HG03135 (cell line): ENCODE results near the gene BMPR1A.
A peak's percentile ranks its signal among the peaks of the same experiment; 100 is the strongest.
"Not testable (repeated sequence)": the region's sequence is repeated elsewhere in the genome, so short reads cannot be mapped to it uniquely, and the experiment has no call there.

Experiments used
- ATAC-seq: cut with Tn5 transposase; IDR thresholded peaks from one replicate; pipeline ENCODE4 v1.9.1; 2021; ENCODE audit warnings: mild to moderate bottlenecking, moderate library complexity; ENCODE audit not compliant: unreplicated experiment

BMPR1A gene

DNA sequence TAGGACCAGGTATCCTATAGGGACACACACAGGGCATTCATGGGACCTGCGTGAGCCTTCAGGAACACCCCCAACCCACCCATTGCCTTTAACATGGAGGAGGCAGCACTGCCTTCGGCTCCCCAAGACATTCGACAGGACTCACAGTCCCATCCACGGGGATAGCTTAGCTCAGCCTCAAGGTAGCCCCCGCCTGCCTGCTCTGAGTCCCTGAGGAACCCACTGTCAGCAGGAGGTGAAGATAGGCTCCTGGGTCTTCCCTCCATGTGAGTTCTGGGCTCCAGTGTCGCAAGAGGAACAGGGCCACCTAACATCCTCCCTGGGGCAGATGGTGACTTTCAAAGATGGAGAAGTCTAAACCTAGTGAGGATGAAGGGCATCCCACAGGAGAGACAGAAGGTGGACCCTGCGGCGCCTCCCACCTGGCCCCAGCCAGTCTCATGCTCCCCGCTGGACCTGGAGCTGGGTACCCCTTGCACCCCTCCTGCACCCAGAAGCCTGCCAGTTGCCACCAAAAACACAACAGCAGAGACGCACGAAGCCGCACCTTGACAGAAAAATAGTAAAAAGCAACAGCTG lies 207.0 kb downstream of the BMPR1A start:
- ATAC-seq: no peak

DNA sequence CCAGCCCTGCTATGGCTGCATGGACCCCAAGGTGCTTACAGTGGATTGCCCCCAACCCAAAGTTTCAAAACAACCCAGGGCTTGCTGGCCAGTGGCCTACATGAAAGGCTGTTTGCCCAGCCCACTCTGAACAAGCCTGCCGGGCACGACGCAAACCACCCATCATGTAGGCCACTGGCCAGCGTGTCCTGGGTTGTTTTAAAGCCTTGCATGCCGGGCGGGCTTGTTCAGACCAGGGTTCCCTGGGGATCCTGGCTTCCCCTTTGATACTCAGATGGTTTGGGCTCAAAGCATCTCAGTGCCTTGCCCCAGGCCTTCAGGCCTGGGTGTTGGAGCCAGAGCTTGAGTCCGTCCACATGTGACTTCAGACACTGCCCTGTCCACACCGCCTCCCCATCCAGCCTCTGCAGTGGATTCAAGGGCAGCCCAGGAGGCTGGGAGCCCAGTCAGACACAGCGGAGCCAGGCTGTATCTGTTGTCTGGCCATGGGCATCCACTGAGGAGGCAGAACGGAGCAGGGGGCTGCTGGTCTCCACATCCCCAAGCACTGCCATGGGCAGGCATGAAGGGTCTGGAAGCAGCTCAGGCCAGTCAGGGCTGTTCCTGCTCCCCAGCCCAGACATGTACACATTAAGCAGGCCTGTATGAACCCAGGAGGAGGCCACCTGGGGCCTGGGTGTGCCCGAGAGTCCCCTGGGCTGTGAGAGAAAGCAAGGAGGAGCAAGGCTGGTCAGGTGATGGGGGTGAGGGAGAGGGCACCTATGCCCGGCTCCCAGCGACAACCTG lies 207.8 kb downstream of the BMPR1A start:
- no peak for ATAC-seq

DNA sequence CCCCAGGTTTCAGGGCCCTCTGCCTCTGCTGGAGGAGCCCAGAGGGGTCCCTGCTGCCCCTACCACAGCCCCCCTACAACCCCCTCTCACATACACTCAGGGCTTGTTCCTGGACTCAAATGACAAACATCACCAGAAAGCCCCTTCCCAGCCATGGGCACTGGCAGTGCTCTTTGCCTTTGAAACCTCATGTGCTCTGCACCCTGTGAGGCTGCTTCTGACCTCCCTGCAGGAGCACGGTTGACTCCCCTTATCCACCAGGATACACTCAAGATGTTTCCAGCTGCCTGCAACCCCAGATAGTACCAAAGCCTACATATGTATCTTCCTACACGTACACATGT lies 208.4 kb downstream of the BMPR1A start:
- no peak for ATAC-seq

DNA sequence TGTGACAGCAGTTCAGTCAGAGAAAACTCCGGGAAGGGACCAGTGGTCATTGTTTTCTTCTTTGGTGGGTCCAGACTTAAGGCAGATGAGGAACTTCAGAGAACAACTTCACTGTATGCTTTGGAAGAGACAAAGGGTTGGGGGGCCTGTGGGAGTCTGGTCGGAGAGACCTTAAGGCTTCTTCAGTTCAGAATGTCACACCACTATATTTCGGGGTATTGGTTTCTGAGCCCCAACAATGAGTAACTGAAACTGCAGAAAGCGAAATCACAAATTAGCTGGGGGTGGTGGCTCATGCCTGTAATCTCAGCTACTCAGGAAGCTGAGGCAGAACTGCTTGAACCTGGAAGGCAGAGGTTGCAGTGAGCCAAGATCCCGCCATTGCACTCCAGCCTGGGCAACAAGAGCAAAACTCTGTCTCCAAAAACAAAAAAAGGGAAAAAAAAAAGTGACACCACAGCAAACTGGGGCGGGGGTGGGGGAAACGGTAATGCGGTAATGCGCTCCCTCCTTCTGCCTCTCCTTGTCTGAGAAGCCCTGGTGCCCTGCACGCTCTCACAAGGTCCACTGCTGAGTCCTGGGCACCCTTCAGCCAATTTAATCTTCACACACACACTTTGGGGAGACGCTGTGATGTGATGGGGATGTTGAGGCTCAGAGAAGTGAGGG lies 209.7 kb downstream of the BMPR1A start:
- no peak for ATAC-seq

DNA sequence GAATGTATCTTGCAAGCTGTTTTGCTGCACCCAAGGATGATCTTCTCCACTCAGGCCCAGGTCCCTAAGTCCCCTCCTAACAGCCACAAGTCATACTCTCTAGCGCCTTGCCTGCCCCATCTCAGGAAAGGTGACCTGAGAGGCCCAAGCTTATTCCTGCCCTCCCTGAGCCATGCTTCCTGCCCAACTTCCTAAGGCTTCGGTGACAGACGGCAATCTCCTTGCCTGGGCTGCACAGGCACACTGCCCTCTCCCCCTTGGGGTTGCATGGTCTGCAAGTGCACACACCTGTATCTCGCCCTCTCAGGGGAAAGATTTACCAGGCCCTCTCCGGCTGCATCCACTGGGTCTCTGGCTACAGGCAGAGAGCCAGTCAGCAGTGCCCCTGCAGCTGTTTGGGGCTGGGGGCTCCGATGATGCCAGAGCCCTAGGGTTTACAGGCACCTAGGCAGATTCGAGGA lies 211.1 kb downstream of the BMPR1A start:
- no peak for ATAC-seq

DNA sequence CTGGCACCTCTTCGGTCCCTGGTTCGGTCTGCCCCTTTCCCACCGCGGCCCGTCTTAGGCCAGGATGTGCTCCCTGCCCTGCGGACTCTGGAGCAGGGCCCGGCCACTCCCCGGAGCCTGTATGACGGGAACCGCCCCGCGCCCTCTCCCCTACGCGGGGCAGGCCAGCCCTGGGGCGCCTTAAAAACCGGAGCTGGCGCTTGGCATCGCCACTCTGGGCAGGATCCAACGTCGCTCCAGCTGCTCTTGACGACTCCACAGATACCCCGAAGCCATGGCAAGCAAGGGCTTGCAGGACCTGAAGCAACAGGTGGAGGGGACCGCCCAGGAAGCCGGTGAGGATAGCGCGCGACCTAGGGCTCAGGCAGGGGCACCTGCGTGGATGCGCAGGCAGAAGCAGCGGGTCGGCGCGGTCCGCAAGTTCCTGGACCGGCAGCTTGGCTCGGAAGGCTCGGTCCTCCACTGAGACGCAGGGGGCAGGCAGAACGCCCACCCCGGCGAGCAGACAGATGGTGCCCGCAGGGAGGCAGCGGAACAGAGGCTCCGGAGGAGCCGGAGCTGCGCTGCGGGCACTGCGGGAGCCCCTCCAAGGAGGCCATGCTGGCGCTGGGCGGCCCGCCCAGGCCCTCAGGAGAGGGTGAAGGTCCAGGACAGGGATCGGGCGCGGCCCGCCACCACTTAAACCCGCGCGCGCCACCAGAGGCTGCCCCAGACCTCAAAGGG lies 212.0 kb downstream of the BMPR1A start, which contains the start of gene ADIRF:
Gene ADIRF, plus strand, starts transcription at position 212 of the 723 bp plus-strand sequence. Its CDS starts 63 bp downstream, at position 275.
- ATAC-seq: no peak

DNA sequence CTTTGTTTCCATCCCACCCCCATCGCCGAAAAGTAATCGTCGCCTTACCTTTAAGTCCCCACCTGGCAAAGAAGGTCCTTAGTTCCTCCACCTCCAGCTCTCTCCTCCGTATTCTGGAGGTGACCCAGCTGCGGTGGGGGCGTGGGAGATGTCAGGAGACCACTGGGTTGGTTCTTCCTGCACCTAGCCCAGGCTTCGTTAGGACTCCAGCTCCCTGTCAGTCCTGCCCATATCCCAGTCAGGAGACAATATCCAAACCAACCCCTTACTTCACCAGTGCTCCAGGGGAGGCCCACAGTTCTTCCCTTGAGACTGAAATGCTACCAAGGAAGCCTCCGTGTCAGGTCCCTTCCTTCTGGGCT lies 212.6 kb downstream of the BMPR1A start:
- ATAC-seq: no peak

DNA sequence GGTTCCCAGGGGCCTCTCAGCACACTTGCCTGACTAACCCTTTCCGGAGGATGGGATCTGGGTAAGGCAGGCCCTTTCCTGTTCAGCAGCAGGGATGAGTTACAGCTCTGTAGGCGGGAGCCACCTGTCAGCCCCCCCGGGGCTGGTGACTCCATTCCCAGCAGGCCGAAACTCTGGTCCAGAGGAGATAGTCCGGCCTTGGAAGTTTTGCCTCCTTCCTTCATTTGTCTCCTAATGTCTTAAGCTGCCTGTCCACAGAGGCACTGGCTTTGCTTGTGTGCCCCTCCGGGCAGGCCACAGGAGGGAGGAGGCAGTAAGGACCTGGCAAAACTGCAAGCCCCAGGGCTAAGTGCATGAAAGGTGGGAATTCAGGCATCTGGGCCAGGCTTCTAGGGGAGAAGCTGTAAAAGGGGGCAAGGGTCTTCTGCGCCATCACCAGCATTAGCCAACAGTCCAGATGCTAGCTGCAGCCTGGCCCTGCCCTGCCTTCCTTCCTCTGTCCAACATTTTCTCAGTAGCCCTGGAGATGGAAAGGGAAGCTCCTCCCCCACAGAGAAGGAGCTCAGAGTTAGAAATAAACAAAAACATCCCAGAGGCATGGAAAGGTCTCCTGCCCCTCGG lies 213.1 kb downstream of the BMPR1A start:
- no peak for ATAC-seq

DNA sequence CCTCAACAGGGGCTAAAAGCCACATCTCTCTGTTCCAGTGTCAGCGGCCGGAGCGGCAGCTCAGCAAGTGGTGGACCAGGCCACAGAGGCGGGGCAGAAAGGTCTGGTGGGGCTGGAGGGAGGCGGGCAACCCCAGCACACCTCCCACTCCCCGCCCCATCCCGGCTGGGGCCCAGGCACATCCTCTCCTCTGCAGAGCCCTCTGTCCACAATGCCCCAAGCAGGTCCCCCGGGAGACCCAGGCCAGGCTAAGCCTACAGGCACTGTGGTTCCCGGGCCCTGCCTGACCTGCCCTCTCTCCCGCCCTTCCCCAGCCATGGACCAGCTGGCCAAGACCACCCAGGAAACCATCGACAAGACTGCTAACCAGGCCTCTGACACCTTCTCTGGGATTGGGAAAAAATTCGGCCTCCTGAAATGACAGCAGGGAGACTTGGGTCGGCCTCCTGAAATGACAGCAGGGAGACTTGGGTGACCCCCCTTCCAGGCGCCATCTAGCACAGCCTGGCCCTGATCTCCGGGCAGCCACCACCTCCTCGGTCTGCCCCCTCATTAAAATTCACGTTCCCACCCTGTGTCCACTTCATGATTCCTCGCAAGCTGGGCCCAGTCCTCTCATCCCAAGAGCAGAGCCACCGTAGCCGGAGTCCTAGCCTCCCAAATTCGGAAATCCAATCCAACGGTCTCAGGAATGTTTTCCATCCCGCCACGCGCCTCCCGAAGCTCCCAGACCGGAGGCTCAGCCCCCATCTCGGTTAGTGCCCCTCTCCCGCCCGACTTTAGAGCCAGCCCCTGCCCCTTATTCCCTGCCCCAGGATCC lies 214.0 kb downstream of the BMPR1A start:
- ATAC-seq: no peak

DNA sequence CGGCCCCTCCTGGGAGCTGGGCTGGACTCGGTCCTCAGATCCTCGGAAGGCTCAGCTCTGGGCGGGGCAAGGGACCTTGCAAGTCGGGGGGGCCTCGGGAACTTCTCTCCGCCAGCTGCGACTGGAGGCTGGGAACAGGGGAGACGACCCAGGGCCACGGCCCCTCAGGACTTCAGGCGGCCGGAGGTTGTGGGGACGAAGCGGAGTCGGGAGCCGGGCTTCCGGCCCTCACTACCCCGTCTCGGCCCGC lies 214.5 kb downstream of the BMPR1A start:
- ATAC-seq: no peak

DNA sequence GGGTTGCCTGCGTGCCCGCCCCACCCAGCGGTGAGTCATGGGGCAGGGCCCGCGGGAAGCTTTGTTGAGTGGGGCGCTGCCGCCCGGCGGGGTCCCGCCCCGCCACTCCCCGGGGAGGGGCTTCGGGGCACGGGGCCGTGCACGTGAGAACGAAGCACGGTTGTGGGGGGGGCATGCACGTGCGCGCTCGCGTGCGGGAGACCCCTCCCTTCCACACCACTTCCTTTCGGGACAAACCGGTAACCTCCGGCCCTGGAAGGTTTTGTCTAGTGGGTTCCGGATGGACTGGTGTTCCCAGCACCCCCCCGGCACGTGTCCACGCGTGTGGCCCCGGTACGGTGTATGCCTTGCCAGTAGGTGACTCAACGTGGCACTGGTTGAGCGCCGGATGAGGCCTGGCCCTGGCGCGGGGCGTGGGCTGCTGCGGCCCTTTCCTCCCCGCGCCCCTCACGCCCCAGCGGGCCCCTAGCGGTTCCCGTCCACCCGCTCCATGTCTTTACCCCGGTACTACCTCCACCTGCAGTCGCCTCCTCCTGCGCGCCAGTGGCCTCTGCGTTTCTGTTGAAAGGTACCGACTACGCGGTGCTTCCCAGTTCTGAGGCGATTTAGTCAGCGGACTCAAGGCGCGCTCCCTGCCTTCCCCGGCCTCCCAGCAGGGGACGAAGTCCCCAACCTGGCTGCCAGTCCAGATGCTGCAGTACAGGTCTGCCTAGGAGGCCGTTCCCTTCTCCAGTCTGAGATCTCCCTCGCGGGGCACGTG lies 215.0 kb downstream of the BMPR1A start:
- ATAC-seq: peak; percentile 72

DNA sequence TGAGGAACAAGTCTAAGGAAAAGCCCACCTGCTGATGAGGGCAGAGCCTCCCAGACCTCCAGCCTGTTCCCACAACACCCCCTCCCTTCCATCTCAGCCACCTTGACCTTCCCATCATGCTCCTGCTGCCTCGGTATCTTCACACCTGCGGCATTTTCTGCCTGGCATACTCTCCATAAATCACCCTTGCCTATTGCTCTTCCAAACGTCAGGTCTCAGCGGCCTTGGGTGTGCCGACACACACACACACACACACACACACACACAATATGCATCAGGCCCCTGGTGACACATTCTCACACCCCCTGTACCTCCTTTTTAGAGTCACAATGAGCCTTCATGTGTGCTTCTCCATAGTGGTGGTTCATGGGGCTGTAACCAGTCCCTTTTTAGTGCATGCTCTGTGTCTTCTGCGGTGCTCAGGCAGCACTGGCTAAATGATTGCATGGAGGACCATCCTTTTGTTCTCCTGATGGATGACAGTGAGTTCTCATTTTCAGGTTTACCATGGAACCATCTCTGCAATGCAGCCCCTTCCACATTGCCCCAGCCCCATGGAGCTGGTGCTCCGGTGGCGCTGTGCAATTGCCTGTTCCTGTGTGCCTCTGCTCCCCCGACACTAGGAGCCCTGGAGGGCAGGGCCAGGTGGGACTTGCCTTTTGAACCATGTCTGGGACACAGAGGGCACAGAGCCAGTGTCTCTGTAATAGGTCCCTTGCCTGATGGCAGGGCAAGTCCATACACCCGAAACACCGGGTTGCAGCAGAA lies 216.4 kb downstream of the BMPR1A start:
- no peak for ATAC-seq

DNA sequence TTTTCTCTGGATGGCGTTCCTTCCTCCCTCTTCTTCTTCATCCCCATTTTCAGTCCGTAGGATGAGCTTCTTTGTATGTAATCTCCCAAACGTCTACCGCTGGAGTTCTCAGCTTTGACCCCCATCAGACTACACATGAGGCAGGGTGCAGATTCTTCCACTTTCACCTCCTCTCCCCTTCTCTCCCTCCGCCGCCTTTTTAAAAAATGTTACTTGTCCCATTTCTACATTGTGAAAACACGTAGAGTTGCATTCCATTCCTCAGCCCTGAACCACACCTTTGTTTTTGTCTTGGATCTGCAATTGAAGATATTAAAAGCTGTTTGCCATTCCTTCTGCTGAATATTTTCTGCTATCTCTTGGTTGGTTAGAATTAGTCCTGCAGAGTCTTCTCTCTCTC lies 218.1 kb downstream of the BMPR1A start:
- ATAC-seq: no peak

DNA sequence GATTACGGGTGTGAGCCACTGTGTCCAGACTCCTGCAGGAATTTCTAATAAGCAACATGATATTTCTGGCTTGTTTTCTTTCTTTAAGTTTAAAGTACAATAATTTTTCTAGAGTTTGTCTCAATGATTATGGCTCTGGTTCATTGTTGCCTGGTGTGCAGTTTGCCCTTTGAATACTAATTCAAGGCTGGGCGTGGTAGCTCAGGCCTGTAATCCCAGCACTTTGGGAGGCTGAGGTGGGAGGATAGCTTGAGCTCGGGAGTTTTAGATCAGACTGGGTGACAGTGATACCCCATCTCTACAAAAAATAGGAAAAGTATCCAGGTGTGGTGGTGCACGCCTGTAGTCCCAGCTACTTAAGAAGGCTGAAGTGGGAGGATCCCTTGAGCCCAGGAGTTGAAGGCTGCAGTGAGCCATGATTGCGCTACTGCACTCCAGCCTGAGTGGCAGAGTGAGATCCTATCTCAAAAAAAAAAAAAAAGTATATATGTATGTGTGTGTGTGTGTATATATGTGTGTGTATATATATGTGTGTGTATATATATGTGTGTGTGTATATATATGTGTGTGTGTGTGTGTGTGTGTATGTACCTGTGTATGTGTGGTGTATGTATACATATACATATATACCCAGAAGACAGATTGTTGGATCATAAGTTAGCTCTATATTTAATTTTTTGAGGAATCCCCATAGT lies 220.1 kb downstream of the BMPR1A start:
- no peak for ATAC-seq

DNA sequence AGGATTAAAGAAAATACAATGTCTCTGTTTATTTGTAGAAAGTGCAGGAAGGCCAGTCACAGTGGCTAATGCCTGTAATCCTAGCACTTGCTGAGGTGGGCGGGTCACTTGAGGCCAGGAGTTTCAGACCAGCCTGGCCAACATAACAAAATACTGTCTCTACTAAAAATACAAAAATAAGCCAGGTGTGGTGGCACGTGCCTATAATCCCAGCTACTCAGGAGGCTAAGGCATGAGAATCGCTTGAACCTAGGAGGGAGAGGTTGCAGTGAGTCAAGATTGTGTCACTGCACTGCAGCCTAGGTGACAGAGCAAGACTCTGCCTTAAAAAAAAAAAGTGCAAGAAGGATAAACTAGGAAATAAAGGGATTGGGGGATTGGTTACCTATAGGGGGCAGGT lies 222.0 kb downstream of the BMPR1A start:
- ATAC-seq: not testable (repeated sequence)

DNA sequence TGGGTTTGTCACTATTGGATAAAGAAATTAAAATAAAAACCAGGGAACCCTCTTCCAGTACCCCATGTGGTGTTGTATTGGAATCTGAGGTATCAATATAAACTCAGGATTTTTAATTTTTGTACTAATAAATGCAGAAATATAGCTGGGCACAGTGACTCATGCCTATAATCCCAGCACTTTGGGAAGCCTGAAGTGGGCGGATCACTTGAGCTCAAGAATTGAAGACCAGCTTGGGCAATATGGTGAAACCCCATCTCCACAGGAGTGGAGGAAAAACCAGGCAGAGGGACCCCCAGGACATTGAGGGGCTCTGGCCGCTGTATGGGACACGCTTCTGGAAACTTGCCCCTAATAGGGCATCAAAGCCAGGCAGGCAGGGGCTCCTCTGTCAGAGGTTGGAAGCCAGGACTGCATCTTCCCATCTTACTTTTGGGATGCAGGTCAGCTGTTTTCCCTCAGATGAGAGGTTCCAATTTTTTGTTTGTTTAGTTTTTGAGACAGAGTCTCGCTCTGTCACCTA lies 222.9 kb downstream of the BMPR1A start:
- no peak for ATAC-seq

DNA sequence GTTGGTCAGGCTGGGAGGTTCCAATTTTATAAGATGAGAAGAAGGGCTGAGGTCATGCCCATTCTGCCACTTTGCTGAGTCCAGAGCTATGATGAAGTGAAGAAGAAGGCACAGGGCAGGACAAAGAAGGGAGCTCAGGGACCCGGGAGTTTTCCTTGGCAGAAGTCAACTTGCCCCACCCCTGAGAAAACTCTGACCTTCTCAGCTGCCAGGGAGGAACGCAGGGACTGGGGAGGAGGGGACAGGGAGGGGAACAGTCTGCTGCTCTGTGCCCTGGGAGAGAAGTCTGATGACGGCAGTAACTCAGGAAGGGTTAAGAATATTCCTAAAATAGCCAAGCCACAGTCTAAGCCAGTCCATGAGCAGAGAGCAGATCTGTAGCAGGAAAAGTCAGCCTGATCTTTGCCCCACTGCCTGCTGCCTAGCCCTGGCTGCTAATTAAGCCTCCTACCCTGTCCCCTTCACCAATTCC lies 223.6 kb downstream of the BMPR1A start:
- ATAC-seq: no peak

DNA sequence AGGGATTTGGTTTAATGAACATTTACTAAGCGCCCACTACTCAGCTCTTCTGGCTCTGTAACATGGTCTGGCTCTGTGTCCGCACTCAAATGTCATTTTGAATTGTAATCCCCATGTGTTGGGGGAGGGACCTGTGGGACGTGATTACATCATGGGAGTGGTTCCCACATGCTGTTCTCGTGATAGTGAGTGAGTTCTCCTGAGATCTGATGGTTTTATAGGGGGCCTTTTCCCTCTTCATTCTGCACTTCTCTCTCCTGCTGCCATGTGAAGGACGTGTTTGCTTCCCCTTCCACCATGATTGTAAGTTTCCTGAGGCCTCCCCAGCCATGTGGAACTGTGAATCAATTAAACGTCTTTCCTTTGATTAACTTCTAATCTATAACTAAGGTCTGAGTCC lies 224.6 kb downstream of the BMPR1A start:
- not testable (repeated sequence) for ATAC-seq
